GM10266 (cell line): ENCODE measurements around the gene OCRL.

Experiments
- DNase-seq: peaks from one replicate; pipeline ENCODE4 v3.0.0; 2012; ENCODE audit errors: extremely low spot score
- CTCF ChIP-seq: IDR thresholded peaks from 2 replicates; pipeline ENCODE4 v1.5.1; 2012; ENCODE audit warnings: mild to moderate bottlenecking, low read depth; ENCODE audit not compliant: control insufficient read depth, insufficient read depth; ENCODE audit errors: missing control alignments

Gene OCRL

GRCh38 chrX:129510331-129510730 lies 29.7 kb upstream of the OCRL start:
- no peak for TF ChIP-seq CTCF

GRCh38 chrX:129511689-129512088 lies 28.4 kb upstream of the OCRL start:
- no peak for TF ChIP-seq CTCF

More at GRCh38 chrX:129510331-129510730, 29.7 kb upstream of the OCRL start:
- DNase-seq: no peak

GRCh38 chrX:129512409-129512808 lies 27.6 kb upstream of the OCRL start:
- DNase-seq: no peak
- TF ChIP-seq CTCF: no peak

More at GRCh38 chrX:129511689-129512088, 28.4 kb upstream of the OCRL start:
- no peak for DNase-seq

- TF ChIP-seq CTCF: no peak
These were observed 23.7 kb upstream of the OCRL start for GRCh38 chrX:129516402-129516801.

GRCh38 chrX:129520151-129520550 lies 19.9 kb upstream of the OCRL start:
- no peak for DNase-seq
- TF ChIP-seq CTCF: no peak

More at GRCh38 chrX:129516402-129516801, 23.7 kb upstream of the OCRL start:
- DNase-seq: no peak

GRCh38 chrX:129522184-129523078 lies 17.6 kb upstream of the OCRL start:
- TF ChIP-seq CTCF: no peak
- DNase-seq: peak; percentile 14
